GM18498 (cell line): ENCODE measurements around the gene MYL10.

ENCODE experiments used
- ATAC-seq: cut with Tn5 transposase; IDR thresholded peaks from one replicate; pipeline ENCODE4 v1.9.1; 2021; ENCODE audit warnings: mild to moderate bottlenecking, moderate library complexity; ENCODE audit not compliant: unreplicated experiment

Gene MYL10

DNA sequence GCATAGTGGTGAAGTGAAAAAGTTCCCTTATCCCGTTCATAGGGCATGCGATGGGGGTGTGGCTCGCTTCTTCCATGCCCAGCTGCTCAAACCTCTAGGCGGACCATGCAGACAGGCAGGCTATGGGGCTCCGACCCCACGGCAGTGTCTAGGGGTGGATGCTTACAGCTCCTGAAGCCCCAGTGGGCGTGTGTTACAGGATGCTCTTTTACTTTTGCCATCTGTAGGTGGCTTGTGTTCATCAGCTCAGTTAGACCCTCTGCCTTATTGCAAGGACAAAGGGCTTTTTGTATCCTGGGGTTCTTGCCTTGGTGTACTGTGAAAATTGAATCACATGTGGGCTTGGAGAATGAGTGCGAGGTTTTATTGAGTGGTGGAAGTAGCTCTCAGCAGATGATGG lies at the start of gene MYL10:
MYL10 (minus strand) TSS at position 126 of the 400 bp plus-strand sequence. CDS start 178 bp downstream, outside the sequence.
- ATAC-seq = no peak

DNA sequence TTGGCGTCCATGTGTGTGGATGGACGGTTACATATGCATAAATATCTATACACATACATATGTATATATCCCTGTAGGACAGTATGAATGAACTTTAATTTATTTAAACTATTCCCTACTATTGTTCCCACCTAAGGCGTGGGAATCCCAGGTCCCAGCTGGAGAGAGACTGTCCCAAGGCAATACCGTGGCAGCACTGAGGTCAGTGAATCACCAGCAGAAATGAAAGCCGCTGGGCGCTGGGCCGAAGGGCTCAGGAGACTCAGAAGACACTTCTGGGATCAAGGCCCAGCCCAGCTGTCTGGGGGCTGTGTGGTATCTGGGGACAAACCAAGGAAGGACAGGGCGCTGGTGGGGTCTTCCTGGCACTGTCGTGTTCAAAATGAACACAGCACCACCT lies 49.6 kb upstream of the MYL10 start:
- no peak for ATAC-seq

DNA sequence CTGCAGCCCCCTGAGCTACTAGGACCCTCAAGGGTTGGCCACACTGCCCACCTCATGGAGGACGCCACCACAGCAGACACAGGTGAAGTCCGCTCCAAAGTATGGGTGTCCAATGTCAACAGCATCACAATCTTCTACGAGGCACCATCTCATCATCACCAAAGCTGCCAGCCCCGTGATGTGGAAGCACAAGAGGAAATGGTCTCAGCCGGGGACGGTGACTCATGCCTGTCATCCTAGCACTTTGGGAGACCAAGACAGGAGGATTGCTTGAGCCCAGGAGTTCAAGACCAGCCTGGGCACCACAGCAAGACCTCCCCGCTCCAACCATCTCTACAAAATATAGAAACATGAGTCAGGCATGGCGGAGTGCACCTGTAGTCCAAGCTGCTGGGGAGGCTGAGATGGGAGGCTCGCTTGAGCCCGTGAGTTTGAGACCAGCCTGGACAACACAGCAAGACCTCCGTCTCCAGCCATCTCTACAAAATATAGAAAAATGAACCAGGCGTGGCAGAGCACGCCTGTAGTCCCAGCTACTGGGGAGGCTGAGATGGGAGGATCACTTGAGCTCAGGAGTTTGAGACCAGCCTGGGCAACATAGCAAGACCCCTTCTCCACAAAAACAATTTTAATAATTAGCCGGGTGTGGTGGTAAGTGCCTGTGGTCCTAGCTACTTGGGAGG lies 48.8 kb upstream of the MYL10 start:
- no peak for ATAC-seq

DNA sequence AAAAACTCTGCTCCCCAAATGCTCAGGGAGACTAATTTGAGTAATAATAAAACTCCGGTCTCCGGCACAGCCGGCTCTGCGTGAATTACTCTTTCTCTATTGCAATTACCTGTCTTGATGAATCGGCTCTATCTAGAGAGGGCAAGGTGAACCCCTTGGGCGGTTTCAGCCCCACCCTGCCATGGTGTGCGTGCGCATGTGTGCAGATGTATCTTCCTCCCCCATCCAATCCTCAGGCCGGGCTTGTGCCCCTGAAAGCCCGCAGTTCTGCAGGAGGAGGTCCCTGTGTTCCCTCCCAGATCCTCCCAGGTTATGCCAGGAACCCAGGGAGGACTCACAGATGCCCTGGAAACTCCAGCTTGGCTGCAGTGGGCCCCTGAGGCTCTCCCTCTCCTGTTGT lies 48.3 kb upstream of the MYL10 start:
- no peak for ATAC-seq

DNA sequence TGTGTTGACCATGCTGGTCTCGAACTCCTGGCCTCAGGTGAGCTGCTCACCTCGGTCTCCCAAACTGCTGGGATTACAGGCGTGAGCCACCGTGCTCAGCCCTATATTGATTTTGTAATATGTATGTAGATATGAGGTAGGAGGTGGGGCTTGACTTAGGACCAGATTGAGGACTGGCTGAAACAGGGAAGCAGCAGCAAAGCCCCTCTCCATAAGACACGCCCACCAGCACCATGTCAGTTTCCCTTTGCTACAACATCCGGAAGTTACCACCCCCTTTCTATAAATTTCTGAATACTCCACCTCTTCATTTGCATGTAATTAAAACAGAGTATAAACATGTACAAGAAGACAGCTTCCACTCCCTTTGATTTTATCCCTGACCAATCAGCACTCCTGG lies 47.9 kb upstream of the MYL10 start:
- ATAC-seq = no peak

DNA sequence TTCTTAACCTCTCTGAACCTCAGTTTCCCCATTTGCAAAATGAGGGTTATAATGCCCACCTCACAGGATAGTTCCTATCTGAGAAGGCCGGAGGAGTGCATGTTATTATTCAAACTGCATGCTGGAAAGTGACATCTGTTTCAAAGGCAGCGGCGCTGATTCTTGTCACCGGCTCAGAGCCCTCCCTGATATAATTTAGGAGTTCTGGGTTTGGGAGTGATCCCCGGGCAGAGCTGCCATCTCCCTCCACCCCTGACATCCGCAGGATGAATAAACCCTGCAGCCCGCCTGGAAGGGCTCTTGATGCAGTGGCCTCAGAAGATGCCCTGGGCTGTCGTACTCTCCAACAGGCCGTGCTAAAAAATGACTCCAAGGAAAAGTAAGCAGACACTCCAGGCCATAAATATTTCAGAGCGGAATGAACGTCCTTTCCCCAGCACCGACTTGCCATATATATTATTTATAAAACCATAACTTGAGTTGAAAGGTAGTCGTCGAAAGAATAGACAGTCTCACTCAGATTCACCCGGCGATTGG lies 47.0 kb upstream of the MYL10 start:
- ATAC-seq = no peak

DNA sequence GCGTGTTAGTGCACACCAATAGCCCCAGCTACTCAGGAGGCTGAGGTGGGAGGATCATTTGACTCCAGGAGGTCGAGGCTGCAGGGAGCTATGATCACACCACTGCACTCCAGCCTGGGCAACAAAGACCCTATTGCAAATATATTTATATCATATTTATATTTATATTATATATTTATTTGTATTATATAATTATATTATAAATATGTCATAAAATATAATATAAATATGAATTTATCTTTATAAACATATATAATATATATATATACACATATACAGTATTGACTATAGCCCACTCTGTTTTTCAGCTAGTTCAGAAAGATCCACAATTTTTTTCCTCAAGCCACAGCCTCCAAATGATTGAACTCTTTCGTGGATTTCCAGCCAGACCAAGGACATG lies 45.3 kb upstream of the MYL10 start:
- ATAC-seq = no peak

DNA sequence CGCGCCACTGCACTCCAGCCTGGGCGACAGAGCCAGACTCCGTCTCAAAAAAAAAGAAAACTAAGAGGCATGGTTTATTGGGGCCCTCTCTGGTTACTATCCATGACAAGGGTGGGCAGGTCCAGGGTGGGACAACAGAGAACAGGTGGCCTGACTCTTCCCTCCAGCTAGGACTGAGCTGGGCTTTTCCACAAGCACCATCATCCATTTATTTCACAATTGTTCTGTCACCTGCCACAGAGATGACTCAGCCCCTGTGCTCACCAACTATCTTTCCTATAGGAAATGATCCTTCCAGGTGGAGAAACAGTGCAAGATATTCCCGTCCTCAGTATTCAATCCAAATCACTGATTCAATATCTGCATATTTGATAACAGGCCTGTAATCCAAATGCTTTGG lies 44.9 kb upstream of the MYL10 start:
- no peak for ATAC-seq

DNA sequence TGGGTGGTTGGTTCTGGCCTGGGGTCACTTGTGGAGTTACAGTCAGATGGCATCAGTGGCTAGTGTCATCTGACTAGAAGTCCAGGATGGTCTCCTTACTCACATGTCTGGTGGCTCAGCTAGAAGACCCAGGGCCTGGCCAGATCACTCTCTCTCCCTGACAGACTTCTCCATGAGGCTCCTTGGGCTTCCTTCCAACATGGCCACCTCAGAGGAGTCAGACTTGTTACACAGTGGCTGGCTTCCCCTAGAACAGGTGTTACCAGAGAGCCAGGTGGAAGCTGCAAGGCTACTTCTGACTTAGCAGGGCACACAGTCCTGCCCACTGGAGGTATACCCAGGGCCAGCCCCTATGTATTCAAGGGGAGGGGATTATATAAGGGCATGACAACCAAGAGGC lies 44.2 kb upstream of the MYL10 start:
- ATAC-seq = no peak

DNA sequence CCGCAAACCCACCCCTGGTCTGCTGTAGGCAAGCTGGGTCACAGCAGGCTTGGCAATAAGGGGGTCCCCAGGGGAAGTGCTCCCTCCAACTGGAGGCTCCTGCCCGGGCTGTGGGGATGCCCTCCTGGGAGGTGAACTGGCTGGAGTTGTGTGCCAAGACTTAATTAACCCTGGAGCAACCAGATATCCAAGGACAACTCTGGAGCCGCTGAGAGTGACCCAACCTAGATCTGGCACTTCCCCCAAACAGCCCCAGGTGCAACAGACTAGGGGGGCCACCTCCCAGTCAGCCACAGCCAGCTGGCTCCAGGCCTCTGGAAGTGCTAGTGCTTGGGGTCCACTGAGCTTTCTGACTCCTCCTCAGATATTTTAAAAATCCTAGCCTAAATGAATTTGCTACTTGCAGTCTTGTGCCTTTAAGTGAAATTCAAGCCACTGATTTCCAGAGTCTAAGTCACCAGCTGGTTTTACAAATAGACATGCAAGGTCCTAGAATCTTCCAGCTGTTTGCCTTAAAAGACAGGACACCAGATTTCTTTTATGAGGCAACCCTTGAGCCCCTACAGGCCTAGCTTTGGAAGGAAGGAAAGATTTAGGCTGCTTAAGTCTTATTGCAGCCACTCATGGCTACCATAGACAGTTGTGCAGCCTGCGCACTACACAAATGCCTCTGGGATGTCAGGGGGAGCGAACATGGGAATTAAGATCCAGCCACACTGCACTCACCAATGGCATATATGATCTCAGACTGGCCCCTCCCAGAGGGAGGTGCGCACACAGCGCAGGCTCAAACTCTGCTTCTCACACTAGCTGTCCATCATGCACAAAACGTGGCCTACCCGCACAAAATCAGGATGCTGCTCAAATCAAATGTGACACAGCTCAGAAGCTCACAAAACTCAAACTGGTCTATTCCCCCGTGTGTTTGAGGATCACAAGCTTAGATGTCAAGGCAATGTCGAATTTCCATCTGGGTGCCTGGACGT lies 42.6 kb upstream of the MYL10 start:
- no peak for ATAC-seq

DNA sequence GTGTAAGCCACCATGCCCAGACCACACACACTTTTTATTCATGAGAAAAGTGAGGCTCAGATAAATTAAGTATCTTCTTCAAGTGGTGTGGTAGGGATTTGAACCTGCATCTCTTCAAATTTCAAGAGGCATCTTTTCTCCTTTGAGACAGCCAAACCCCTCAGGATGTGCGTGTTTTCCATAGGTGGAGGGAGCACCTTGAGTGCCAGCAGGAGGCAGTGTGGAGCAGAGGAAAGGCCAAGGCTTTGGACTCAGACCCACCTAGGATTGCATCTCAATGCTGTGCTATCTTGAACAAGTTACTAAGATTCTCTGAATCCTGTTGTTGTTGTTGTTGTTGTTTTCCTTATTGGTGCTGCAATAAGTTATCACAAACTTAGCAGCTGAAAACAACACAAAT lies 40.2 kb upstream of the MYL10 start:
- no peak for ATAC-seq

DNA sequence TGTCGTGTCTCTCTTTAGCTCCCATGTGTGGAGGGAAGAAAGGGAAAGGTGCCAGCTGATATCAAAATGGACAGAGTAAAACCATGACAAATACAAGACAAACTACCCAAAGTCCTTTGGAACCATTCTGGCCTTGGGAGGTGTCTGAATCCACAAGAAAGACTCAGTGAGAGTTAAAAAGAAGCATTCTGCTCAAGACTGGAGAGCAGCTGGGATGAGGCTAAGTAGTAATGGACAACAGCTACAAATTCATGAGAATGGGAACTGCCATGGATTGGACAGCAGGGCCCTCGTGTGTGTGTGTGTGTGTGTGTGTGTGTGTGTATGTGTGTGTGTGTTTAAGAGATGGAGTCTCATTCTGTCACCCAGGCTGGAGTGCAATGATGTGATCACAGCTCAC lies 39.6 kb upstream of the MYL10 start:
- no peak for ATAC-seq

DNA sequence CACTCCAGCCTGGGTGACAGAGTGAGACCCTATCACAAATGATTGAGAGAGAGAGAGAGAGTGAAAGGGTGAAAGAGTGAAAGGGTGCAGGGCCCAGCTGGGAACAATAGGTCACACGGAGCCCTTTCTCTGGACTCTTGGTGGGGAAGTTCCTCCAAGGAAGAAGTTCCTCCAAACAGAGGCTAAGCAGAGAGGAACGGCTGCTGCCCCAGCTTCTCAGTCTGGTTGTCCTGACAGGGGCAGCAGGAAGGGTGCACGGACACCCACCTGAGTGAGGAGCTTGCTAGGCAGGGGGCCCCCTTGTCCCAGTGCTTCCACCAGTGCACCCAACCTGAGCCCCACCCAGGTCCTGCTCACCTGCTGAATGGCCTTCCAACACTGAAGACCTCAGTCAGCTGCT lies 38.8 kb upstream of the MYL10 start:
- ATAC-seq = no peak

DNA sequence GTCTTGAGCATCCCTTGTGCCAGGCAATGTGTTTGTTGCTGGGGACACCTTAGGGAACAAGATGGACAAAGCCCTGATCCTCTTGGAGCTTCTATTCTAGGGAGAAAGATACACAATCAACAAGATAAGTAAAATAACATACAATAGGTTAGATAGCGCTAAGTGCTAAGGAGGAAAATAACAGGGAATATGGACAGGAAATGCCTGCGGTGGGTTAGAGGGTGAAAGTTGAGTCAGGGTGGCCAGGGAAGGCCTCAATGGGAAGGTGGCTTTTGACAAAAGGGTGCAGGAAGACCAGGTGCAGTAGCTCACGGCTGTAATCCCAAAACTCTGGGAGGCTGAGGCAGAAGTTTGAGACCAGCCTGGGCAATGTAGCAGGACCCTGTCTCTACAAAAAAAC lies 38.3 kb upstream of the MYL10 start:
- ATAC-seq = no peak

DNA sequence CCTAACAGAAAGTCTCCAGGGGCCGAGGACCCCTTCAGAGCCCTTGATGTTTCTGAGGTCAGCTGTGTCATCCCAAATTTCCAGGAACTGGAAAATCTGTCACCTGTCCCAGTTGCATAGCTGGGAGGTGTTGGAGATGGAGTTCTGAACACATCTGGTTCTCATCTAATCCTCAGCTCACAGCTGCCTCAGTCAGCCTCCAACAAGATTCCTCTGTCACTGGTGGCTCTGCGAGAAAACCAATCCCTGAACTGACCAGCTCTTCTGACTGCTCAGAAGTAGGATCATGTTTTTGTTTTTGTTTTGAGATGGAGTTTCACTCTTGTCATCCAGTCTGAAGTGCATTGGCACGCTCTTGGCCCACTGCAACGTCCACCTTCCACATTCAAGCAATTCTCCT lies 37.6 kb upstream of the MYL10 start:
- no peak for ATAC-seq

DNA sequence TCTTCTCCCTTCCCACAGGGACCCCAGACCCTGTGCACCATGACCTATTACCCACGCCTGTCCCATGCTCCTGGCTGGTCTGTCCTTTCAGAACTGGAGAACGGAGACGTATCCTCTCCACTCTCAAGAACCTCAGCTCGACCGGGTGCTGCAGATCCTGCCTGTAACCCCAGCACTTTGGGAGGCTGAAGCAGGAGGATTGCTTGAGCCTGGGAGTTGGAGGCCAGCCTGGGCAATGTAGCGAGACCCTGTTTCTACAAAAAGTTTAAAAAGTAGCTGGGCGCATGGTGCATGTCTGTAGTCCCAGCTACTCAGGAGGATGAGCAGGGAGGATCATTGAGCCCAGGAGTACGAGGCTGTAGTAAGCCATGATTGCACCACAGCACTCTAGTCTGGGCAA lies 37.2 kb upstream of the MYL10 start:
- ATAC-seq = no peak

DNA sequence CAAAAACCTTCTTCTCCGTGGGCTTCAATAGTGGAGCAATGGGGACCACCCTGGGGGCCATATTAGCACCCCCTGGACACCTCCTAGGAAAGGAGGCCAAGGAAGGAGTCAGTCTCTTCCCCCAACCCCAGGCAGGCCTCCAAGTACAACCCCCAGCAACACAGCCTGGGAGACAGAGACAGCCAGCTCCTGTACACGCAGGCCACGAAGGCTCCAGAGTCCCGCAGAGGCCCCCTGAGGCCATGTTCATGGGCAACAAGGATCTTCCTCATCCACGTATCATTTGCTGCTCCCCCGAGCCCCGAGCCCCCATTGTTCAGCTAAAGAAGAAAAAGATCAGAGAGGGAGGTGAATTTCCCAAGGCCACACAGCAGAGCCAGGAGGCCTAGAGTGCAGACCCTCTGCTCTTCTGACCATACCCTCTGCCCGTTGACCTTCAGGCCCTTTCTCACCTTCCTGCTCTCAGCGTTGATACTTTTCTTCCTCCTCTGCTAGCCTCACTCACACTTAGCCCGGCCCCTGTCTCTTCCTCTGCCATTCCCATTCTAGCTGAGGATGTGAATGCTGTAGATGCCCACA lies 35.9 kb upstream of the MYL10 start:
- ATAC-seq = no peak

DNA sequence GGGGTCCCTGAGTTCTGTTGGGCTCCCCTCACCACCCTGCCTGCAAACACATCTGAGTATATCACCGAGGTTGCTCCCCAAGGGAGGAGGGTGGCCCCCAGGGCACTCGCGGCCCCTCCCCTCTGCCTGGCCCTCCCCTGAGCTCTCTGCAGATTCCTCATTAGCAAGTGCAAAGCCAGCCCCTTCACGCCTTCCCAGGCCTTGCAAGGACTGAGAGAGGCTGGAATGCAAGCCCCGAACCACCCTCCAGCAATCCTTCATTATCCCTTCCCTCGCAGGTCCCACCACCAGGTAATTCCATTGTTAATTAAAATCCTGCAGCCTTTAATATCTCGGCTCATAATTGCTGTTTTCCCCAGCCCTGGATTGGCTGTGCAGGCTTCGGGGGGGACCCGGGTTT lies 35.3 kb upstream of the MYL10 start:
- ATAC-seq = no peak

DNA sequence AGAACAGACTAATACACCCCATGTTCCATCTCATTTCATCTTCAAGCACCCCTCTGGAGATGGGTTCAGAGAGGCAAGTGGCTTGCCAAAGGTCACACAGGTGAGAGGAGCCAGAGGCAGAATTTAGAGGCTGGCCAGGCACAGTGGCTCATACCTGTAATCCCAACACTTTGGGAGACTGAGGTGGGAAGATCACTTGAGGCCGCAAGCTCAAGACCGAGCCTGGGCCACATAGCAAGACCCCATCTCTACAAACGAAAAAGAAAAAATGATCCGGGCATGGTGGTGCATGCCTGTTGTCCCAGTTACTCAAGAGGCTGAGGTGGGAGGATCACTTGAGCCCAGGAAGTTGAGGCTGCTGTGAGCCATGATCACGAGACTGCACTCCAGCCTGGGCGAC lies 34.7 kb upstream of the MYL10 start:
- ATAC-seq = no peak

DNA sequence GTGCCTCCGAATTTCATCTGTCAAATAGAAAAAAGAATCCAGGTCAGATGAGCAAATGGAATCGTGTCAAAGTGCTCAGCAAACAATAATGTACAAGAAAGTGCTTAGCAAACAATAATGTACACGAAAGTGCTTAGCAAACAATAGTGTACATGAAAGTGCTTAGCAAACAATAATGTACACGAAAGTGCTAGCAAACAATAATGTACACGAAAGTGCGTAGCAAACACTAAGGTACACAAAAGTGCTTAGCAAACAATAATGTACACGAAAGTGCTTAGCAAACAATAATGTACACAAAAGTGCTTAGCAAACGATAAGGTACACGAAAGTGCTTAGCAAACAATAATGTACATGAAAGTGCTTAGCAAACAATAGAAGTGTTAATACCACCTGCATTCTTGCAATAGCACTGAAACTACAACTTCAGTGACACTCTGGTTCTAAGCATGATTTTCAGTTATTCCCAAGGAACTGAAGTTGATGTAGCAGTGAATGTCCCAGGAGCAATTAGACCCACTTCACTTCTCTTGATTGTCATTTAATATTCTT lies 33.4 kb upstream of the MYL10 start:
- no peak for ATAC-seq

DNA sequence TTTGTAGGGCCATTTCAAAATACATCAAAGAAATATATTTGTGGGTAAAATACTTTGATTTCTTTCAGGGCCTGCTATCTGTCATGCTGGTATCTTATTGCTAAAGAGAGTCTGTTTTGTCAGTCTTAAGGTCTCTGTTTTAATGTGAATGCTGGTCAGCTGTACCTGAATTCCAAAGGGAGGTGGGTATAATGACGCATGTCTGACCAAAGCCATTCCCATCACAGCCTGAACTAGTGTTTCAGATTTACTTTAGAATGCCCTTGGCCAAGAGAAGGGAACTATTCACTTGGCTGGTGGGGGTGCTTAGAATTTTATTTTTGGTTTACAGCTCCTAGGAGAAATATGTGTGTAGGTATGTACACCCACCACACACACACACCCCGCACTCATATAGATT lies 30.6 kb upstream of the MYL10 start:
- ATAC-seq = no peak
